WTC11 (cell line): Measurements from ENCODE around the gene PPM1N. TPM values are rescaled to one million over a fixed set of nuclear protein-coding genes. Genes with fewer than 3 reads are reported as not detected.

Source experiments
- ATAC-seq: fragments of 200-7000 bp; cut with Tn5 transposase; 2 replicates; pipeline ENCODE4 v1.10.0; 2021; ENCODE audit warnings: mild to moderate bottlenecking, moderate library complexity
- CTCF ChIA-PET: fragments of 300-600 bp; sonication (Branson Sonifier 250); formaldehyde crosslinking; loops from one replicate; lab custom pipeline; 2021; ENCODE audit warnings: antibody characterized with exemption; lab: Charles Lee
- POLR2A ChIA-PET: fragments of 350-600 bp; sonication (Branson Sonifier 250); formaldehyde crosslinking; loops from one replicate; lab custom pipeline; 2021; ENCODE audit warnings: antibody characterized with exemption; lab: Charles Lee
- DNase-seq: peaks from one replicate; pipeline ENCODE4 v3.0.0; 2021; ENCODE audit warnings: low spot score
- H3K27ac Mint-ChIP-seq: 2 replicates; pipeline ENCODE4 v1.8.0; 2021; ENCODE audit warnings: mixed read lengths
- H3K27me3 Mint-ChIP-seq: 2 replicates; pipeline ENCODE4 v1.8.0; 2021; ENCODE audit warnings: low read depth, mild to moderate bottlenecking, moderate library complexity, mixed read lengths
- H3K36me3 Mint-ChIP-seq: 2 replicates; pipeline ENCODE4 v1.8.0; 2021; ENCODE audit warnings: mixed read lengths
- H3K4me1 Mint-ChIP-seq: 2 replicates; pipeline ENCODE4 v1.8.0; 2022; ENCODE audit warnings: mixed read lengths
- H3K4me3 Mint-ChIP-seq: 2 replicates; pipeline ENCODE4 v1.8.0; 2021; ENCODE audit warnings: mild to moderate bottlenecking, moderate library complexity, mixed read lengths
- H3K9me3 Mint-ChIP-seq: 2 replicates; pipeline ENCODE4 v1.8.0; 2021; ENCODE audit warnings: mixed read lengths
- AFF4 ChIP-seq: sonication (generic); formaldehyde crosslinking; IDR thresholded peaks from 2 replicates; pipeline ENCODE4 v1.8.1; 2023; ENCODE audit warnings: mild to moderate bottlenecking, missing genetic modification reagents, borderline replicate concordance
- ATF1 ChIP-seq: sonication (generic); formaldehyde crosslinking; IDR thresholded peaks from 2 replicates; pipeline ENCODE4 v1.8.1; 2023; ENCODE audit warnings: mild to moderate bottlenecking, moderate library complexity, missing genetic modification reagents
- CBFB ChIP-seq: sonication (generic); formaldehyde crosslinking; IDR thresholded peaks from 2 replicates; pipeline ENCODE4 v1.8.1; 2022; ENCODE audit warnings: mild to moderate bottlenecking, low read depth, missing genetic modification reagents
- EMX1 ChIP-seq: fragments of 250-450 bp; sonication (Bioruptor Pico); IDR thresholded peaks from 2 replicates; pipeline ENCODE4 v1.8.0; 2021; ENCODE audit warnings: mild to moderate bottlenecking
- ESRRA ChIP-seq: sonication (generic); formaldehyde crosslinking; IDR thresholded peaks from 2 replicates; pipeline ENCODE4 v1.8.1; 2022; ENCODE audit warnings: mild to moderate bottlenecking, missing genetic modification reagents, borderline replicate concordance
- ETV6 ChIP-seq: sonication (generic); formaldehyde crosslinking; IDR thresholded peaks from 2 replicates; pipeline ENCODE4 v1.8.1; 2022; ENCODE audit warnings: mild to moderate bottlenecking, missing genetic modification reagents
- FOXK1 ChIP-seq: sonication (generic); formaldehyde crosslinking; IDR thresholded peaks from 2 replicates; pipeline ENCODE4 v1.8.0; 2022; ENCODE audit warnings: mild to moderate bottlenecking, moderate library complexity, missing genetic modification reagents
- FOXP1 ChIP-seq: sonication (generic); formaldehyde crosslinking; IDR thresholded peaks from 2 replicates; pipeline ENCODE4 v1.8.0; 2022; ENCODE audit warnings: missing genetic modification reagents, mild to moderate bottlenecking, moderate library complexity, borderline replicate concordance
- FOXP4 ChIP-seq: sonication (generic); formaldehyde crosslinking; IDR thresholded peaks from 2 replicates; pipeline ENCODE4 v1.8.0; 2022; ENCODE audit warnings: mild to moderate bottlenecking, missing genetic modification reagents
- KAT7 ChIP-seq: sonication (generic); formaldehyde crosslinking; IDR thresholded peaks from 2 replicates; pipeline ENCODE4 v1.8.1; 2023; ENCODE audit warnings: missing genetic modification reagents, mild to moderate bottlenecking, borderline replicate concordance
- MYBL2 ChIP-seq: sonication (generic); formaldehyde crosslinking; IDR thresholded peaks from 2 replicates; pipeline ENCODE4 v1.8.1; 2023; ENCODE audit warnings: mild to moderate bottlenecking, moderate library complexity, missing genetic modification reagents
- NFATC4 ChIP-seq: fragments of 250-450 bp; sonication (Bioruptor Pico); IDR thresholded peaks from 2 replicates; pipeline ENCODE4 v1.9.0; 2021; ENCODE audit warnings: mild to moderate bottlenecking
- NFE2L1 ChIP-seq: sonication (generic); formaldehyde crosslinking; IDR thresholded peaks from 2 replicates; pipeline ENCODE4 v1.8.1; 2023; ENCODE audit warnings: missing genetic modification reagents
- NFYB ChIP-seq: sonication (generic); formaldehyde crosslinking; conservative IDR thresholded peaks from 2 replicates; pipeline ENCODE4 v1.8.0; 2022; ENCODE audit warnings: low read depth, missing genetic modification reagents
- NR1H2 ChIP-seq: sonication (generic); formaldehyde crosslinking; IDR thresholded peaks from 2 replicates; pipeline ENCODE4 v1.9.0; 2021; ENCODE audit warnings: mild to moderate bottlenecking, moderate library complexity, missing genetic modification reagents
- SMAD4 ChIP-seq: sonication (generic); formaldehyde crosslinking; IDR thresholded peaks from 2 replicates; pipeline ENCODE4 v1.8.0; 2022; ENCODE audit warnings: mild to moderate bottlenecking, missing genetic modification reagents
- TCF7 ChIP-seq: sonication (generic); formaldehyde crosslinking; IDR thresholded peaks from 2 replicates; pipeline ENCODE4 v1.8.0; 2022; ENCODE audit warnings: mild to moderate bottlenecking, low read depth, missing genetic modification reagents, moderate library complexity
- TP53 ChIP-seq: sonication (generic); formaldehyde crosslinking; IDR thresholded peaks from 2 replicates; pipeline ENCODE4 v1.8.1; 2023; ENCODE audit warnings: mild to moderate bottlenecking, missing genetic modification reagents
- ZNF121 ChIP-seq: sonication (generic); formaldehyde crosslinking; IDR thresholded peaks from 2 replicates; pipeline ENCODE4 v1.8.0; 2023; ENCODE audit warnings: missing genetic modification reagents
- ZNF138 ChIP-seq: sonication (generic); formaldehyde crosslinking; conservative IDR thresholded peaks from 2 replicates; pipeline ENCODE4 v1.8.1; 2022; ENCODE audit warnings: mild to moderate bottlenecking, moderate library complexity, missing genetic modification reagents
- ZNF396 ChIP-seq: fragments of 250-450 bp; sonication (Bioruptor Pico); IDR thresholded peaks from 2 replicates; pipeline ENCODE4 v1.8.0; 2021; ENCODE audit warnings: mild to moderate bottlenecking, moderate library complexity, borderline replicate concordance
- total RNA-seq: library from RNA; stranded (reverse); gene quantifications from 3 replicates; pipeline ENCODE4 v1.2.3, GENCODE V29; 2021
- TF ChIP-seq, protein P1 (sequence below): fragments of 250-450 bp; sonication (Bioruptor Pico); IDR thresholded peaks from 2 replicates; pipeline ENCODE4 v1.9.0; 2021; ENCODE audit warnings: moderate library complexity, mild to moderate bottlenecking, inconsistent platforms, borderline replicate concordance
- TF ChIP-seq, protein P2 (sequence below): sonication (generic); formaldehyde crosslinking; IDR thresholded peaks from 2 replicates; pipeline ENCODE4 v1.8.1; 2022; ENCODE audit warnings: low read depth, missing genetic modification reagents, borderline replicate concordance

The PPM1N gene
- total RNA-seq, 1 experiment from 2014 or later, result 10.3 TPM

- ChIA-PET CTCF (interaction anchor here (0.8 to 9.1 kb wide), 11 partner anchors 8 to 270 kb away, joined by 3 to 145 read pairs (median 4); no protein-coding TSS in a partner anchor), POLR2A (interaction anchor here (0.6 to 3.6 kb wide), 3 partner anchors 10 to 701 kb away, joined by 3 to 33 read pairs (median 4); partner anchors contain the start of gene VASP)
- Mint-ChIP-seq H3K4me3 (peak overlapping the region; percentile 73), H3K27ac (peak overlapping the region; percentile 76), H3K4me1 (peaks cover 45% of the 10 kb centered on the region), H3K36me3 (peaks cover 3% of the 10 kb centered on the region; the same call in 1 of the 2 replicates), H3K27me3 (peaks cover 39% of the 10 kb centered on the region), H3K9me3 (no peaks in the 10 kb centered on the region)
- no peak for ATAC-seq
- peak; percentile 54 for DNase-seq
- TF ChIP-seq ETV6 (CRISPR knock-in tag) (no peak), TP53 (CRISPR knock-in tag) (no peak), ZNF121 (CRISPR knock-in tag) (peak; percentile 12; the same call in 1 of the 2 replicates), ZNF396 (CRISPR knock-in tag) (no peak)
Observed at GRCh38 chr19:45497791-45498190, 452 bp upstream of the PPM1N start.

DNA sequence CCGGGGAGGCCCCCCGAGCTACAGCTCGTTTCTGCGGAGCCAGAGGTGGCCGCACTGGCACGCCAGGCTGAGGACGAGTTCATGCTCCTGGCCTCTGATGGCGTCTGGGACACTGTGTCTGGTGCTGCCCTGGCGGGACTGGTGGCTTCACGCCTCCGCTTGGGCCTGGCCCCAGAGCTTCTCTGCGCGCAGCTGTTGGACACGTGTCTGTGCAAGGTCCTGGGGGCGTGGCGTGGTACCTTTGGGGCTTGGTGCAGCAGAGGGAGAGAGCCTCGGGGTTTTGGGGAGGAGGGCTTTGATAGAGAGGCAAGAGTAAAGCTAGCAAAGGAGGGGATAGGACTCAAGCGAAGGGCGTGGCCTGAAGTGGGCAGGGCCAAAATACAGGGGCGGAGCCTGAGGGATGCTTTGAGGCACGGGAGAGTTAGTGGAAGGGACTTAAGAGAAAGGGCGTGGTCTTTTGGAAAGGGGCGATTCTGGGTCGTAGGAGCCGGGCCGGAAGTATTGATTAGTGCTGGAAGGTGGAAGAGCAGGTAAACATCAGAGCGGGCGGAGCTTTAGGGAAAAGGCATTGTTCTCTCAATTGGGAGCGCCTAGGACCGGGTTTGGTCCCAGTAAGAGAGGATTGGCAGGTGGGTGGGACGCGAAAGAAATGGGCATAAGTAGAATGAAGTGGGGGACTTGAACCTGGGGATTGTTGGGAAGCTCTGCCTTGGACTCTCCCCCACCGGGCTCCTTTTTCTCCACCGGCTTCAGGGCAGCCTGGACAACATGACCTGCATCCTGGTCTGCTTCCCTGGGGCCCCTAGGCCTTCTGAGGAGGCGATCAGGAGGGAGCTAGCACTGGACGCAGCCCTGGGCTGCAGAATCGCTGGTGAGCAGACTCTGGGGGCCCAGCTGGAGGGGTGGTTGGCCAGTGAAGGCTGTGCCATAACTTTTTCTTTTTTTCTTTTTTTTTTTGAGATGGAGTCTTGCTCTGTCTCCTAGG is 1.2 kb downstream of the PPM1N start:
- peak; percentile 79 for ATAC-seq
- H3K27me3 Mint-ChIP-seq, result peaks cover 39% of the 10 kb centered on the region
- DNase-seq, result peak; percentile 99
- peaks cover 43% of the 10 kb centered on the region for H3K4me1 Mint-ChIP-seq
- no peaks in the 10 kb centered on the region for H3K36me3 Mint-ChIP-seq
- CTCF ChIA-PET, result interaction anchor here (0.7 to 9.1 kb wide), 19 partner anchors 9 to 283 kb away, joined by 3 to 145 read pairs (median 4); partner anchors contain the start of genes DMPK, FOSB and VASP
- H3K27ac Mint-ChIP-seq, result peak overlapping the region; percentile 98
- H3K4me3 Mint-ChIP-seq, result peak overlapping the region; percentile 79
- no peaks in the 10 kb centered on the region for H3K9me3 Mint-ChIP-seq
- POLR2A ChIA-PET, result interaction anchor here (0.5 to 3.6 kb wide), 5 partner anchors 9 to 178 kb away, joined by 4 to 33 read pairs (median 5); partner anchors contain the start of gene VASP
- TF ChIP-seq FOXP1 (CRISPR knock-in tag) (peak; percentile 96; the same call in 1 of the 2 replicates), NFE2L1 (CRISPR knock-in tag) (peak; percentile 96), MYBL2 (CRISPR knock-in tag) (peak; percentile 89; the same call in 1 of the 2 replicates), ZNF138 (CRISPR knock-in tag) (peak; percentile 85; the same call in 1 of the 2 replicates), ZNF121 (CRISPR knock-in tag) (peak; percentile 63; the same call in 1 of the 2 replicates), TP53 (CRISPR knock-in tag) (peak; percentile 97), FOXP4 (peak; percentile 98), ETV6 (CRISPR knock-in tag) (peak; percentile 87; the same call in 1 of the 2 replicates), AFF4 (CRISPR knock-in tag) (peak; percentile 83; the same call in 1 of the 2 replicates), NFYB (peak; percentile 48), ATF1 (CRISPR knock-in tag) (0 out of 2 replicates have a peak, but pooled peaks have one; percentile 15), KAT7 (CRISPR knock-in tag) (no peak), EMX1 (CRISPR knock-in tag) (no peak), SMAD4 (CRISPR knock-in tag) (no peak; the same call in 1 of the 2 replicates), TCF7 (CRISPR knock-in tag) (peak; percentile 87), FOXK1 (CRISPR knock-in tag) (peak; percentile 80), NFATC4 (no peak), CBFB (CRISPR knock-in tag) (0 out of 2 replicates have a peak, but pooled peaks have one; percentile 71), ESRRA (CRISPR knock-in tag) (peak; percentile 87; the same call in 1 of the 2 replicates), NR1H2 (0 out of 2 replicates have a peak, but pooled peaks have one; percentile 82)
- TF ChIP-seq, protein P1, sequence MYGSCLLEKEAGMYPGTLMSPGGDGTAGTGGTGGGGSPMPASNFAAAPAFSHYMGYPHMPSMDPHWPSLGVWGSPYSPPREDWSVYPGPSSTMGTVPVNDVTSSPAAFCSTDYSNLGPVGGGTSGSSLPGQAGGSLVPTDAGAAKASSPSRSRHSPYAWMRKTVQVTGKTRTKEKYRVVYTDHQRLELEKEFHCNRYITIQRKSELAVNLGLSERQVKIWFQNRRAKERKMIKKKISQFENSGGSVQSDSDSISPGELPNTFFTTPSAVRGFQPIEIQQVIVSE (CRISPR knock-in tag), result no peak
- TF ChIP-seq, protein P2, sequence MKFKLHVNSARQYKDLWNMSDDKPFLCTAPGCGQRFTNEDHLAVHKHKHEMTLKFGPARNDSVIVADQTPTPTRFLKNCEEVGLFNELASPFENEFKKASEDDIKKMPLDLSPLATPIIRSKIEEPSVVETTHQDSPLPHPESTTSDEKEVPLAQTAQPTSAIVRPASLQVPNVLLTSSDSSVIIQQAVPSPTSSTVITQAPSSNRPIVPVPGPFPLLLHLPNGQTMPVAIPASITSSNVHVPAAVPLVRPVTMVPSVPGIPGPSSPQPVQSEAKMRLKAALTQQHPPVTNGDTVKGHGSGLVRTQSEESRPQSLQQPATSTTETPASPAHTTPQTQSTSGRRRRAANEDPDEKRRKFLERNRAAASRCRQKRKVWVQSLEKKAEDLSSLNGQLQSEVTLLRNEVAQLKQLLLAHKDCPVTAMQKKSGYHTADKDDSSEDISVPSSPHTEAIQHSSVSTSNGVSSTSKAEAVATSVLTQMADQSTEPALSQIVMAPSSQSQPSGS (CRISPR knock-in tag), result peak; percentile 93; the same call in 1 of the 2 replicates
